Stimulated activated CD8-positive, alpha-beta memory T cell treated with anti-CD3 and anti-CD28 coated beads, Interleukin-15, amount 100 ng/mL, for 1 hour (primary cell): ENCODE data around the gene JUNB.

Experiments used
- DNase-seq: peaks from one replicate; pipeline ENCODE4 v3.0.0-alpha.2; 2020; ENCODE audit warnings: low read depth

Gene JUNB

GRCh38 chr19:12791345-12792050 is at the start of gene JUNB:
Gene JUNB, plus strand, starts transcription at chr19:12791486. Its CDS starts 286 bp downstream, at chr19:12791772.
- peak; percentile 93 for DNase-seq

GRCh38 chr19:12745166-12745897 is 46.0 kb upstream of the JUNB start:
- DNase-seq, result no peak

GRCh38 chr19:12748489-12748888 is 42.8 kb upstream of the JUNB start:
- DNase-seq, result no peak

GRCh38 chr19:12749938-12750521 is 41.3 kb upstream of the JUNB start:
- DNase-seq, result no peak

- DNase-seq, result no peak
Observed at GRCh38 chr19:12750851-12751250, 40.4 kb upstream of the JUNB start.

- DNase-seq, result no peak
Observed at GRCh38 chr19:12751635-12752034, 39.7 kb upstream of the JUNB start, which contains the start of gene BEST2. Gene BEST2, plus strand, starts transcription at chr19:12751791. Its CDS starts 802 bp downstream, at chr19:12752593.

GRCh38 chr19:12752056-12752781 is 39.1 kb upstream of the JUNB start:
- no peak for DNase-seq

GRCh38 chr19:12754465-12755196 is 36.7 kb upstream of the JUNB start:
- DNase-seq, result no peak

- no peak for DNase-seq
Observed at GRCh38 chr19:12756150-12756883, 35.0 kb upstream of the JUNB start.

GRCh38 chr19:12757544-12758274 is 33.6 kb upstream of the JUNB start:
- DNase-seq, result peak; percentile 19

- DNase-seq, result no peak
Observed at GRCh38 chr19:12759686-12760085, 31.6 kb upstream of the JUNB start.

GRCh38 chr19:12763100-12763499 is 28.2 kb upstream of the JUNB start:
- no peak for DNase-seq

GRCh38 chr19:12764698-12765097 is 26.6 kb upstream of the JUNB start:
- no peak for DNase-seq

- DNase-seq, result peak; percentile 57
Observed at GRCh38 chr19:12766051-12766521, 25.2 kb upstream of the JUNB start.

GRCh38 chr19:12767150-12767549 is 24.1 kb upstream of the JUNB start:
- DNase-seq, result no peak

GRCh38 chr19:12767666-12768065 is 23.6 kb upstream of the JUNB start:
- DNase-seq, result no peak

GRCh38 chr19:12769689-12770088 is 21.6 kb upstream of the JUNB start:
- no peak for DNase-seq

- DNase-seq, result no peak
Observed at GRCh38 chr19:12770922-12771321, 20.4 kb upstream of the JUNB start.

- DNase-seq, result no peak
Observed at GRCh38 chr19:12772323-12772722, 19.0 kb upstream of the JUNB start.

GRCh38 chr19:12773571-12773970 is 17.7 kb upstream of the JUNB start:
- no peak for DNase-seq
